ENCODE results near the gene UPF2.

UPF2 gene

GRCh38 chr10:11930312-11930978 lies 112.2 kb downstream of the UPF2 start:
- DNase-seq, result no peak
- no peak overlapping the region for H3K27ac Mint-ChIP-seq
- H3K27me3 Mint-ChIP-seq, result no peaks in the 10 kb centered on the region
- peaks cover 47 to 68% of the 10 kb centered on the region in 2 donors for H3K36me3 Mint-ChIP-seq
- ATAC-seq (replicated peaks), result no peak
- H3K4me1 Mint-ChIP-seq, result no peaks in the 10 kb centered on the region
- H3K4me3 Mint-ChIP-seq, result no peak overlapping the region
- H3K9me3 Mint-ChIP-seq, result no peaks in the 10 kb centered on the region

GRCh38 chr10:11927746-11928145 lies 114.9 kb downstream of the UPF2 start:
- DNase-seq (no peak), ATAC-seq (replicated peaks) (no peak)
- no peaks in the 10 kb centered on the region for H3K4me1 Mint-ChIP-seq
- H3K9me3 Mint-ChIP-seq, result no peaks in the 10 kb centered on the region
- no peak overlapping the region for H3K4me3 Mint-ChIP-seq
- peak overlapping the region; percentile 20 for H3K27ac Mint-ChIP-seq
- H3K27me3 Mint-ChIP-seq, result no peaks in the 10 kb centered on the region
- peaks cover 50 to 63% of the 10 kb centered on the region in 2 donors for H3K36me3 Mint-ChIP-seq

- Mint-ChIP-seq H3K9me3 (no peaks in the 10 kb centered on the region), H3K27ac (no peak overlapping the region), H3K4me1 (no peaks in the 10 kb centered on the region), H3K4me3 (no peak overlapping the region), H3K27me3 (no peaks in the 10 kb centered on the region), H3K36me3 (peaks cover 43 to 54% of the 10 kb centered on the region in 2 donors)
- DNase-seq, result no peak
- no peak for ATAC-seq (replicated peaks)
Measured at GRCh38 chr10:11921800-11922392, 120.7 kb downstream of the UPF2 start.

GRCh38 chr10:11919271-11919670 lies 123.3 kb downstream of the UPF2 start:
- no peaks in the 10 kb centered on the region for H3K9me3 Mint-ChIP-seq
- no peak for ATAC-seq (replicated peaks)
- H3K36me3 Mint-ChIP-seq, result peaks cover 23 to 33% of the 10 kb centered on the region in 2 donors
- no peaks in the 10 kb centered on the region for H3K4me1 Mint-ChIP-seq
- no peak overlapping the region for H3K4me3 Mint-ChIP-seq
- no peak for DNase-seq
- no peak overlapping the region for H3K27ac Mint-ChIP-seq
- H3K27me3 Mint-ChIP-seq, result no peaks in the 10 kb centered on the region

GRCh38 chr10:11918384-11918783 lies 124.2 kb downstream of the UPF2 start:
- Mint-ChIP-seq H3K4me1 (no peaks in the 10 kb centered on the region), H3K27ac (peak overlapping the region; percentile 11), H3K4me3 (no peak overlapping the region), H3K9me3 (no peaks in the 10 kb centered on the region), H3K36me3 (peaks cover 22 to 33% of the 10 kb centered on the region in 2 donors), H3K27me3 (no peaks in the 10 kb centered on the region)
- ATAC-seq (replicated peaks), result no peak
- no peak for DNase-seq

- no peak for DNase-seq
- no peak for ATAC-seq (replicated peaks)
- Mint-ChIP-seq H3K9me3 (no peaks in the 10 kb centered on the region), H3K4me1 (no peaks in the 10 kb centered on the region), H3K27me3 (no peaks in the 10 kb centered on the region), H3K27ac (peak overlapping the region; percentile 37), H3K36me3 (no peaks in the 10 kb centered on the region), H3K4me3 (no peak overlapping the region)
Measured at GRCh38 chr10:11913079-11913641, 129.4 kb downstream of the UPF2 start.

- ATAC-seq (replicated peaks) (no peak), DNase-seq (no peak)
- Mint-ChIP-seq H3K27ac (no peak overlapping the region), H3K36me3 (no peaks in the 10 kb centered on the region), H3K4me3 (no peak overlapping the region), H3K27me3 (no peaks in the 10 kb centered on the region), H3K4me1 (peaks cover 0 to 2% of the 10 kb centered on the region in 2 donors), H3K9me3 (no peaks in the 10 kb centered on the region)
Measured at GRCh38 chr10:11910102-11910501, 132.5 kb downstream of the UPF2 start.

- Mint-ChIP-seq H3K27me3 (no peaks in the 10 kb centered on the region), H3K4me3 (no peak overlapping the region), H3K9me3 (no peaks in the 10 kb centered on the region), H3K27ac (no peak overlapping the region), H3K36me3 (no peaks in the 10 kb centered on the region), H3K4me1 (peaks cover 0 to 2% of the 10 kb centered on the region in 2 donors)
- DNase-seq (no peak), ATAC-seq (replicated peaks) (no peak)
Measured at GRCh38 chr10:11909618-11910017, 133.0 kb downstream of the UPF2 start.

GRCh38 chr10:11908991-11909390 lies 133.6 kb downstream of the UPF2 start:
- Mint-ChIP-seq H3K27ac (no peak overlapping the region), H3K27me3 (no peaks in the 10 kb centered on the region), H3K36me3 (no peaks in the 10 kb centered on the region), H3K4me3 (no peak overlapping the region), H3K4me1 (peaks cover 0 to 2% of the 10 kb centered on the region in 2 donors), H3K9me3 (no peaks in the 10 kb centered on the region)
- DNase-seq (no peak), ATAC-seq (replicated peaks) (no peak)

- no peaks in the 10 kb centered on the region for H3K9me3 Mint-ChIP-seq
- no peak overlapping the region for H3K27ac Mint-ChIP-seq
Measured at GRCh38 chr10:11908536-11908935, 134.1 kb downstream of the UPF2 start.

GRCh38 chr10:11907914-11908313 lies 134.7 kb downstream of the UPF2 start:
- Mint-ChIP-seq H3K36me3 (no peaks in the 10 kb centered on the region), H3K27ac (no peak overlapping the region), H3K27me3 (no peaks in the 10 kb centered on the region), H3K4me3 (no peak overlapping the region), H3K9me3 (no peaks in the 10 kb centered on the region), H3K4me1 (peaks cover 0 to 2% of the 10 kb centered on the region in 2 donors)
- ATAC-seq (replicated peaks) (no peak), DNase-seq (no peak)

More at GRCh38 chr10:11908536-11908935, 134.1 kb downstream of the UPF2 start:
- Mint-ChIP-seq H3K27me3 (no peaks in the 10 kb centered on the region), H3K4me3 (no peak overlapping the region), H3K4me1 (peaks cover 0 to 2% of the 10 kb centered on the region in 2 donors), H3K36me3 (no peaks in the 10 kb centered on the region)
- DNase-seq (no peak), ATAC-seq (replicated peaks) (no peak)

GRCh38 chr10:11906714-11907113 lies 135.9 kb downstream of the UPF2 start:
- H3K27ac Mint-ChIP-seq, result no peak overlapping the region
- no peaks in the 10 kb centered on the region for H3K36me3 Mint-ChIP-seq
- DNase-seq (no peak), ATAC-seq (replicated peaks) (peak; percentile 23 to 36)
- H3K4me1 Mint-ChIP-seq, result peaks cover 0 to 2% of the 10 kb centered on the region in 2 donors
- H3K27me3 Mint-ChIP-seq, result no peaks in the 10 kb centered on the region
- H3K4me3 Mint-ChIP-seq, result no peak overlapping the region
- H3K9me3 Mint-ChIP-seq, result no peaks in the 10 kb centered on the region

GRCh38 chr10:11902646-11903045 lies 140.0 kb downstream of the UPF2 start:
- DNase-seq (no peak), ATAC-seq (replicated peaks) (no peak)
- Mint-ChIP-seq H3K27me3 (no peaks in the 10 kb centered on the region), H3K4me1 (peaks cover 0 to 2% of the 10 kb centered on the region in 2 donors), H3K4me3 (no peak overlapping the region), H3K27ac (no peak overlapping the region), H3K9me3 (no peaks in the 10 kb centered on the region), H3K36me3 (no peaks in the 10 kb centered on the region)

GRCh38 chr10:11901833-11902475 lies 140.7 kb downstream of the UPF2 start:
- Mint-ChIP-seq H3K4me1 (peaks cover 0 to 2% of the 10 kb centered on the region in 2 donors), H3K9me3 (no peaks in the 10 kb centered on the region), H3K27me3 (no peaks in the 10 kb centered on the region), H3K36me3 (no peaks in the 10 kb centered on the region), H3K27ac (no peak overlapping the region), H3K4me3 (no peak overlapping the region)
- ATAC-seq (replicated peaks) (no peak), DNase-seq (no peak)

- no peaks in the 10 kb centered on the region for H3K27me3 Mint-ChIP-seq
- no peaks in the 10 kb centered on the region for H3K9me3 Mint-ChIP-seq
- no peaks in the 10 kb centered on the region for H3K36me3 Mint-ChIP-seq
- H3K4me1 Mint-ChIP-seq, result no peaks in the 10 kb centered on the region
- ATAC-seq (replicated peaks) (no peak), DNase-seq (no peak)
- no peak overlapping the region for H3K27ac Mint-ChIP-seq
- H3K4me3 Mint-ChIP-seq, result no peak overlapping the region
Measured at GRCh38 chr10:11901454-11901832, 141.2 kb downstream of the UPF2 start.

Data from stimulated activated naive B cell treated with anti-CD40 and anti-IgM and Interleukin-4, amounts not matched to agents 10 μg/mL and 1 μg/mL and 100 μg/mL, for 72 hours (primary cell).